Loucy (cell line): ENCODE data around the gene ARSD.

ENCODE experiments used
- CTCF ChIP-seq: fragments of 200-600 bp; sonication (generic); conservative IDR thresholded peaks from 2 replicates; pipeline ENCODE4 v1.5.1; 2014; ENCODE audit warnings: mild to moderate bottlenecking, antibody characterized with exemption, low read length
- EZH2phosphoT487 ChIP-seq: fragments of 200-600 bp; IDR thresholded peaks from 2 replicates; pipeline ENCODE4 v1.6.1; 2018; ENCODE audit warnings: antibody characterized with exemption, mild to moderate bottlenecking, moderate library complexity, borderline replicate concordance

GRCh38 chrX:2955838-2956237, 26.7 kb upstream of the ARSD start:
- no peak for TF ChIP-seq CTCF
- no peak for TF ChIP-seq EZH2phosphoT487
